NB4 (cell line): ENCODE data around the gene TULP4.
A peak's percentile ranks its signal among the peaks of the same experiment; 100 is the strongest.

Source experiments
- DNase-seq: peaks from one replicate; pipeline ENCODE4 v3.0.0; 2010; ENCODE audit warnings: low read depth
- H3K4me3 ChIP-seq: one replicate; pipeline ENCODE4 v1.5.1; 2011; ENCODE audit warnings: mild to moderate bottlenecking, low read depth, low read length, moderate library complexity
- CTCF ChIP-seq: IDR thresholded peaks from one replicate; pipeline ENCODE4 v1.5.1; 2012; ENCODE audit warnings: low read depth, low read length
- MAX ChIP-seq: IDR thresholded peaks from 2 replicates; pipeline ENCODE4 v1.6.1; 2011; ENCODE audit warnings: low read depth, low read length
- MYC ChIP-seq: IDR thresholded peaks from 2 replicates; pipeline ENCODE4 v1.6.1; 2011; ENCODE audit warnings: low read depth, low read length
- POLR2A ChIP-seq: IDR thresholded peaks from 2 replicates; pipeline ENCODE4 v1.6.1; 2011; ENCODE audit warnings: mild to moderate bottlenecking; ENCODE audit not compliant: insufficient read length; ENCODE audit errors: extremely low read depth

The TULP4 gene

GRCh38 chr6:158356586-158357546 lies 44.6 kb downstream of the TULP4 start:
- no peak overlapping the region for H3K4me3 ChIP-seq
- no peak for DNase-seq
- TF ChIP-seq CTCF (no peak), MYC (no peak), MAX (no peak), POLR2A (no peak)

- TF ChIP-seq CTCF (no peak), MAX (no peak), MYC (no peak), POLR2A (no peak)
- no peak overlapping the region for H3K4me3 ChIP-seq
- no peak for DNase-seq
Measured at GRCh38 chr6:158357570-158358216, 45.4 kb downstream of the TULP4 start.

GRCh38 chr6:158358450-158359077 lies 46.3 kb downstream of the TULP4 start:
- no peak for DNase-seq
- no peak overlapping the region for H3K4me3 ChIP-seq

GRCh38 chr6:158361068-158361467 lies 48.8 kb downstream of the TULP4 start:
- no peak overlapping the region for H3K4me3 ChIP-seq
- no peak for DNase-seq
- TF ChIP-seq POLR2A, result no peak

More at GRCh38 chr6:158358450-158359077, 46.3 kb downstream of the TULP4 start:
- no peak for TF ChIP-seq MYC
- TF ChIP-seq POLR2A, result no peak
- no peak for TF ChIP-seq MAX
- TF ChIP-seq CTCF, result no peak

- TF ChIP-seq CTCF (no peak), POLR2A (no peak), MAX (no peak), MYC (no peak)
- no peak overlapping the region for H3K4me3 ChIP-seq
- DNase-seq, result peak; percentile 18
Measured at GRCh38 chr6:158361961-158362669, 49.9 kb downstream of the TULP4 start.

GRCh38 chr6:158366363-158366762 lies 54.1 kb downstream of the TULP4 start:
- no peak for DNase-seq
- no peak overlapping the region for H3K4me3 ChIP-seq
- TF ChIP-seq POLR2A (no peak), MYC (no peak), CTCF (no peak), MAX (no peak)
